Mammary epithelial cell (primary cell): Measurements from ENCODE around the gene SLC25A45.

Experiments used
- EZH2 ChIP-seq: IDR thresholded peaks from 2 replicates; pipeline ENCODE4 v1.6.1; 2012; ENCODE audit warnings: low read length, inconsistent platforms, borderline replicate concordance
- TF ChIP-seq, protein P1 (sequence below), 2 donors: IDR thresholded peaks in 1 of 2; conservative IDR thresholded peaks in 1 of 2; 2 replicates each; pipeline ENCODE4 v1.5.1; 2011 to 2012; ENCODE audit warnings: inconsistent platforms in 2 of 2, low read length in 2 of 2, mild to moderate bottlenecking in 2 of 2, control low read depth in 1 of 2, low read depth in 1 of 2; ENCODE audit not compliant: insufficient read depth in 1 of 2; ENCODE audit errors: extremely low read depth in 1 of 2

DNA sequence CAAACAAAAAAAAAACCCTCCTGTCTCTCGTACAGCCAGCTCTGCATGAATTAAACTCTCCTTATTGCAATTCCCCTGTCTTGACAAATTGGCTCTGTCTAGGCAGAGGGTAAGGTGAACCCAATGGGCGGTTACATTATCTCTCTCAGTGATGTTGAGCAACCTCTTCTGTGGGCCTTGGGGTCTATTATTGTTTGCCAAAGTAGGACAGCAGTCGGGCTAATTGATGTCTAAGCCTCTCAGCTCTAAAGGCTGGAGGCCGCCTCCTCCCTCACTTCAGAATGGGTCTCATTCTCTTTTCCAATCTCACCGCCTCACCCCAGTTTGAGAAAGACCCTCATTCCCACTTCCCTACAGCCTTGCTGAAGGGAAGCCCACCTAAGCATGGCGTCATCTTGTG is 1.3 kb upstream of the SLC25A45 start:
- TF ChIP-seq, protein P1, sequence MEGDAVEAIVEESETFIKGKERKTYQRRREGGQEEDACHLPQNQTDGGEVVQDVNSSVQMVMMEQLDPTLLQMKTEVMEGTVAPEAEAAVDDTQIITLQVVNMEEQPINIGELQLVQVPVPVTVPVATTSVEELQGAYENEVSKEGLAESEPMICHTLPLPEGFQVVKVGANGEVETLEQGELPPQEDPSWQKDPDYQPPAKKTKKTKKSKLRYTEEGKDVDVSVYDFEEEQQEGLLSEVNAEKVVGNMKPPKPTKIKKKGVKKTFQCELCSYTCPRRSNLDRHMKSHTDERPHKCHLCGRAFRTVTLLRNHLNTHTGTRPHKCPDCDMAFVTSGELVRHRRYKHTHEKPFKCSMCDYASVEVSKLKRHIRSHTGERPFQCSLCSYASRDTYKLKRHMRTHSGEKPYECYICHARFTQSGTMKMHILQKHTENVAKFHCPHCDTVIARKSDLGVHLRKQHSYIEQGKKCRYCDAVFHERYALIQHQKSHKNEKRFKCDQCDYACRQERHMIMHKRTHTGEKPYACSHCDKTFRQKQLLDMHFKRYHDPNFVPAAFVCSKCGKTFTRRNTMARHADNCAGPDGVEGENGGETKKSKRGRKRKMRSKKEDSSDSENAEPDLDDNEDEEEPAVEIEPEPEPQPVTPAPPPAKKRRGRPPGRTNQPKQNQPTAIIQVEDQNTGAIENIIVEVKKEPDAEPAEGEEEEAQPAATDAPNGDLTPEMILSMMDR (conservative IDR thresholded peaks at IDR 0.05 in 1 of 2, IDR thresholded peaks at IDR 0.05 in 1 of 2; ENCODE audit: extremely low read depth in 1 of 2, insufficient read depth in 1 of 2, low read depth in 1 of 2, low read length in 2 of 2): no peak
- no peak for TF ChIP-seq EZH2
